Thyroid gland (tissue), 4 donors: ENCODE measurements around the gene COL23A1.

ENCODE experiments used
- POLR2A ChIP-seq, 2 donors: fragments of 450-650 bp; IDR thresholded peaks; one replicate each; pipeline ENCODE4 v1.6.1; 2017; ENCODE audit warnings: antibody characterized with exemption in 2 of 2, mild to moderate bottlenecking in 2 of 2, moderate library complexity in 1 of 2
- TF ChIP-seq, protein P1 (sequence below), 6 experiments: fragments of 200-600 bp in 3 of 6; fragments of 450-650 bp in 3 of 6; sonication (generic) in 3 of 6; IDR thresholded peaks; one replicate each; pipeline ENCODE4 v1.5.1; 2016 to 2019; ENCODE audit warnings: antibody characterized with exemption in 6 of 6, mild to moderate bottlenecking in 2 of 6, inconsistent platforms in 1 of 6, moderate library complexity in 1 of 6

- TF ChIP-seq, protein P1, sequence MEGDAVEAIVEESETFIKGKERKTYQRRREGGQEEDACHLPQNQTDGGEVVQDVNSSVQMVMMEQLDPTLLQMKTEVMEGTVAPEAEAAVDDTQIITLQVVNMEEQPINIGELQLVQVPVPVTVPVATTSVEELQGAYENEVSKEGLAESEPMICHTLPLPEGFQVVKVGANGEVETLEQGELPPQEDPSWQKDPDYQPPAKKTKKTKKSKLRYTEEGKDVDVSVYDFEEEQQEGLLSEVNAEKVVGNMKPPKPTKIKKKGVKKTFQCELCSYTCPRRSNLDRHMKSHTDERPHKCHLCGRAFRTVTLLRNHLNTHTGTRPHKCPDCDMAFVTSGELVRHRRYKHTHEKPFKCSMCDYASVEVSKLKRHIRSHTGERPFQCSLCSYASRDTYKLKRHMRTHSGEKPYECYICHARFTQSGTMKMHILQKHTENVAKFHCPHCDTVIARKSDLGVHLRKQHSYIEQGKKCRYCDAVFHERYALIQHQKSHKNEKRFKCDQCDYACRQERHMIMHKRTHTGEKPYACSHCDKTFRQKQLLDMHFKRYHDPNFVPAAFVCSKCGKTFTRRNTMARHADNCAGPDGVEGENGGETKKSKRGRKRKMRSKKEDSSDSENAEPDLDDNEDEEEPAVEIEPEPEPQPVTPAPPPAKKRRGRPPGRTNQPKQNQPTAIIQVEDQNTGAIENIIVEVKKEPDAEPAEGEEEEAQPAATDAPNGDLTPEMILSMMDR (IDR thresholded peaks at IDR 0.05): no peak
- no peak for TF ChIP-seq POLR2A (IDR thresholded peaks at IDR 0.05)
Observed at GRCh38 chr5:178227929-178228328, 362.3 kb downstream of the COL23A1 start.
